Umbilical cord (tissue), 2 donors: ENCODE results near the gene ACIN1. TPM values are rescaled to one million over a fixed set of nuclear protein-coding genes. Genes with fewer than 3 reads are reported as not detected.
"Not testable (repeated sequence)": the region's sequence is repeated elsewhere in the genome, so short reads cannot be mapped to it uniquely, and the experiment has no call there.

Source experiments
- DNase-seq: peaks from one replicate; pipeline ENCODE4 v3.0.0-alpha.2; 2015; ENCODE audit warnings: low spot score
- total RNA-seq: library from RNA; depleted of rRNA; stranded (reverse); fragments of >200 nt; gene quantifications from one replicate; pipeline ENCODE4 v1.2.3, GENCODE V29; 2014; ENCODE audit warnings: low replicate concordance; ENCODE audit not compliant: insufficient read depth

The ACIN1 gene
- total RNA-seq, 1 donor from 2014 or later: 52.5 TPM

DNA sequence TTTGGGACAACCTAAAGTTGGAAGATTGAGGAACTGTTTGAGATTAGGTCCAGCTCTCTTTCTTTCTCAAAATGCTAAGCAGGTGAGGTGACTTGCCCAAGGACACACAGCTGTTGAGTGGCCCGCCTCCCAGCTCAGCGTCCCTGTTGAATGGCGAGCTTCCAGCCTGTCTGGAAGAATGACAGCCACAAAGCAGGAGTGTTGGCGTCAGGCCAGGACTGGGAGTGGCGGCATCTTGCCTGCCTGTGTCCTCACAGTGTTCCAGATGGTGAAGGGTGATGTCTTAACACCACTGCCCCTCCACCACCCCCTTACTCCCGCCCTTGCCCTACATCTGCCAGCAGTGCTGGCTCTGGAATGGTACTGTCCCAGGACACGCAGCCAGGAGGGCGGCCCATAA lies 28.5 kb upstream of the ACIN1 start:
- DNase-seq: no peak

DNA sequence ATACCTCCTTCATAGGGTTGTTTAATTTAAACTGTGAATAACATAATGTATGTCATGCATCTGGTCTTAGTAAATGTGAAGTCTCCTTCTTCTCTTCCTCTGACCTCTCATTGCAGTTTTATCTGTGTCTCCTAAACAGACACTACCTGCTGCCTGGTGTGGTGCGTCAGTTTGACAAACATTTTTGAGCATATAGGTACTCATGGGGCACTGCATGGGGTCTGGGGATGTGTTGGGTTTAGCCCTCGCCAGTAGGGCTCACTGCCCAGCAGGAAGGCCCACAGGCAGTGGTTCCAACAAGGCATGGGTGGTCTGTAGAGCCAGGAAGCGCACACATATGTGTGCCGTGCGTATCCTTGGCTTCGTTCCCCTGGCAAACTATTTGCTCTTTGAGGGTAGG lies 27.1 kb upstream of the ACIN1 start:
- DNase-seq: no peak

DNA sequence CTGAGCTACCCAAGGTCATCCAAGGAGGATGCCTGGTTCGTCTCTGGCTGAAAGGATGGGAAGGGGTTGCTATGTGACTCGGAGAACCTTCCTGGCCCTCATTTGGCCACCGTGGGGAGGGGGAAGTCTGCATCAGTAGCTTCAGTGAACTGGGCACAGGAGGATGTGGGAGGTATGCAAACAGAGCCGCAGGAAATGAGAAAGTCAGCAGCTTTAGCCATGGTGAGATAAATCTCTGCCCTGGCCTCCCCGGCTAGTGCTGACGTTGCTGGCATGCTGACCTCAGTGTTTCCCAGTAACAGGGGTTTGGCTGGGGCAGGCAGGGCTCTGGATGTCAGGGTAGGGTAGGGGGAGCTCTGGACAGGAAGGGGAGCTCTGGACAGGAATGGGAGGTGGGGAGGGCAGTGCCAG lies 26.4 kb upstream of the ACIN1 start:
- DNase-seq: peak; percentile 75

DNA sequence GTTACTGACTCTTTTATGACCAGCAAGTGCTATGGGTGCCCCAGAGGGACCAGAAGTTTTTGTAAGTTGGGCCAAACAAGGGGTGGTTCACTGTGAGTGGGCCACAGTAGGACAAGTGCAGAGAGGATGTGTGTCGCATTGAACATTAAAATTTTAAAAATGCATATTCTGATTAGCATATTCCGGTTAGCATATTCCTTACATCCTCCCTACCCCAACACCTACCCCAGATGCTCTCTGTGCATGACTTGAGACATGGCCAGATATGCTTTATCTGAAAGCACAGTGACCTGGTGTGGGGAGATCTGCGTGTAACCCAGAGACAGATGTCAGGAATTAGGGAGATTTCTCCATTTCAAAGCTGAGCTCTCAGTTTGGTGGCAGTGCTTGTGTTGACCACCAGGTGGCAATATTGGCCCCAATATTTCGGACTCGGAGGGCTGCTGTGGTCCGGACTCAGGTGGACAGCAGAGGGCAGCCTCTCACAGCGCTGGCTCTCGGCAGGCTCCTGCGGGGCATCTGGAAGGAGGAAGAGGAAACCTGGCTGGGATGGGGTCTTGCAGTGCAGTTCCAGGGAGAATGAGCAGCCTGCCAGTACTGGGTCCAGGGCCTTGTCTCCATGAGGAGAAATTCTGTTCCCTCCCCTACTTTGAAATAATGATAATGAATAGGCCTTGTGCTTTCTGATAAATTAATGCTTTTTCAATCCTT lies 25.8 kb upstream of the ACIN1 start:
- peak; percentile 92 for DNase-seq

DNA sequence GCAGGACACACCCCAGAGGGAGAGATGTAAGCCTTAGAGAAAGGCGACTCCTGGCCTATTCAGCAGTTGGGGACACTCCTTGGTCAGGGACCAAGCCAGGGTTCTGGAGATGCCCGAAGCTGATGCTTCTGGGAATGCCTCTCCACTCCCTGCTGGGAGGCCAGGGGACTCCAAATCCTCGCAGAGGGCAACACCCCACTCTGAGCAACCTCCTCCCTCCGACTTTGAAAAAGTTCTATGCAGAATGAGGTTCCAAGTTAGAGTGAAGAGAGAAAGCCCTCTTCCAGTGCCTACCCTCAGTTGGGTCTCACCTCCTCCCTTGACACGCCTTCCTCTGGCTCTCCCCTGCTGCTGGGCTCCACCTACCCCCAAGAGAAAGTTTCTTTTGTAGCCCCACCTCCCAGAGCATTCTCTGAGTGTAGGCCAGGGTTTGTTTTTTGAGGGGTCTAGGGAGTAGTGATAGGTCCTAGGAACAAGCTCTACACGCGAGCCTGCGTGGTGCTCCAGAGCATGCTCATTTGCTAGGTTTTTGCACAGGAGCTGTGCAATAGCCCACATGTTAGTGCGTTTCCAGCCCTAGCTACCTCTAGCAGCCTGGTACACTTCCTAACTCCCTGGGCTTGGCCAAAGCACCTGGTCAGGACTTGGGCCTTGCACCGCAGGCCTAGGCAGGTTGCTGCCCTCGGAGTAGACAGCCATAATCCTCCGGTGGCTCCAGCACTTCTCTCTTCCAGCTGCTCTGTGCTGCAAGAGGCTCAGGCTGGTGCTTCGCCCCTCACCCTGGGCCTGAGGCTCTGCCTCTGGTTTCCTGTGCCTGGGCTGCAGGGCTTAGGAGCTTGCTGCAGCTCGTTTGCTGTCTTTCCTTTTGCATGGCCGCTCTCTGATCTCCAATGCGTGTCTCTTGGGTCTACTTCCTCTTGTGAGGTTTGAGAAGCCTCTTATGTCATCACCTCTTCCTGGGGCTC lies 24.7 kb upstream of the ACIN1 start:
- no peak for DNase-seq

DNA sequence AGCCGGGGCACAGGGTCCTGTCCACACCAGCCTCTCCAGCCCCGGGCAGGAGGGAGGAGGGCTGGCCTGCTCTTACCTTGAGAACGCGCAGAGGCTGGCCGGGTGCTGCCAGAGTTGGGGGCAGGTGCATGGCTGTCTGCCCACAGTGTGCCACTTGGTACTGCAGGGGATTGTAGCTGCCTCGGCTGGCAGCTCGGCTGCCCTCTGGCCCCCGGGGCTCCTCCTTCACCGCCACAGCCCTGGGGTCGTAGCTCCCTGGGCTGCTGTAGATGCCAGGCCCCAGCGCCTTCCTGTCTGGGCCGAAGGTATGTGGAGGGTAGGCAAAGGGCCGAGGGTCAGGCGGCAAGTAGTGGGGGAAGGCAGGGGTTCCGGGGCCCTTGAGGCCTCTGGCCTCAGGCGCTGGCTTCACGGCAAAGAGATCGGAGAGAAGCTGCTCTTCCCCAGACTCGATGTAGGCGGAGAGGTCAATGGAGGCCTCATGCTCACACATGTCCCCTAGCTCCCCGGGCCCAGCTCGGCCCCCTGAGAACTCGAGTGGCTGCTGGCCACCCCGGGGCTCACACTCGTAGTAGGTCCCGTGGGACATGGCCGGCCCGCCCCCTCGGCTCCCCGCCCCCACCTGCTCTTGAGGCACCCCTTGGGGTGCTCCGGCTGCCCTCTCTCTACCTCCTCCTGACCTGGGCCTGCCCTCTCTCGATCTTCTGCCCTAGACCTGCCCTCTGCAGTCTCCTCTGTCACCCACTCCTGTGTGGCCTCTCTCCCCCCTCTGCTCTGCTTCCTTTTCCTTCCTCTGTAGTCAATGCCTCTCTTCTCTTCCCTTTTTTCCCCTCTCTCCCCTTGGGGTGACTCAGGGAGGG lies 23.8 kb upstream of the ACIN1 start, which contains the start of gene CEBPE:
Gene CEBPE, minus strand, starts transcription at position 750 of the 857 bp plus-strand sequence. Its CDS starts 164 bp downstream, at position 586.
- DNase-seq: no peak

DNA sequence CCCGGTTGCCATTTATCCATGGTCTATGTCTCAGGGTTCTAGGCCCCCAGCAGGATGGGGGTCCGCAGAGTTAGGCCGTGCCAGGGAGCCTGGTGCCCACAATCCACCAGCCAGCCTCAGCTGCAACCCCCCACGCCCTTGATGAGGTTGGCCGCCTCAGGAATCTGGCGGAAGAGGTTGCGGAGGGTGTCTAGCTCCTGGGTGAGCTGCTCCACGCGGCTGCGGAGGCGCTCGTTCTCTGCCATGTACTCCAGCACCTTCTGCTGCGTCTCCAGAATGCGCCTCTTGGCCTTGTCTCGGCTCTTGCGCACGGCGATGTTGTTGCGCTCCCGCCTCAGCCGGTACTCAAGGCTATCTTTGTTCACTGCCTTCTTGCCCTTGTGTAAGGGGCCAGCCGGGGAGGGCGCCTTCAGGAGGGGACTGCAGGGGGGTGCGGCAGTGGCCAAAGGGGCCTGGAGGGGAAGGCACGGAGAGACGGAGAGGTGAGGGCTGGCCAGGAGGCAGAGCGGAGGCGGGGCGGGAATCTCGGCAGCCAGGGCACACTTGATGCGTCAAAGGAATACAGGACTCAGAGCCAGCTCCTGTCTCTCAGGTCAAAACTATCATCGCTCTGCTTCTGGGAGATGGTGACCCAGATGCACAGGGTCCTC lies 22.6 kb upstream of the ACIN1 start:
- DNase-seq: no peak

DNA sequence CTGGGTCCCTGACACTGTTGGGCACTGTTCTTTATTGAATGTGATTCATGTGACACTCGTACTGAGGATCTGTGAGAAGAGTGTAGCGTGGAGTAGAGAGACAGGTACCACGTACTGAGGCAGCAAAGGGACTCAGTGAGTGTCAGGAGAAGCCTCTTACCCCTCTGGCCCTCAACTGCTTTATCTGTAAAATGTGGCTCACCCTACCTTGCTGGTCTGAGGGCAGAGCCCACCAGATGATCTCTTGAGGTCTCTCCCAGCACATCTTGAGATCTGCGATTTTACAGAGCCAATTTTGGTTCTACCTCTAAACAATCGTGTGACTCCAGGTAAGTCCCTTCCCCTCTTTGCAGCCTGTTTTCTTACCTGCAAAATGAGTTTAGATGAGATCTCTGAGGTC lies 21.0 kb upstream of the ACIN1 start:
- no peak for DNase-seq

DNA sequence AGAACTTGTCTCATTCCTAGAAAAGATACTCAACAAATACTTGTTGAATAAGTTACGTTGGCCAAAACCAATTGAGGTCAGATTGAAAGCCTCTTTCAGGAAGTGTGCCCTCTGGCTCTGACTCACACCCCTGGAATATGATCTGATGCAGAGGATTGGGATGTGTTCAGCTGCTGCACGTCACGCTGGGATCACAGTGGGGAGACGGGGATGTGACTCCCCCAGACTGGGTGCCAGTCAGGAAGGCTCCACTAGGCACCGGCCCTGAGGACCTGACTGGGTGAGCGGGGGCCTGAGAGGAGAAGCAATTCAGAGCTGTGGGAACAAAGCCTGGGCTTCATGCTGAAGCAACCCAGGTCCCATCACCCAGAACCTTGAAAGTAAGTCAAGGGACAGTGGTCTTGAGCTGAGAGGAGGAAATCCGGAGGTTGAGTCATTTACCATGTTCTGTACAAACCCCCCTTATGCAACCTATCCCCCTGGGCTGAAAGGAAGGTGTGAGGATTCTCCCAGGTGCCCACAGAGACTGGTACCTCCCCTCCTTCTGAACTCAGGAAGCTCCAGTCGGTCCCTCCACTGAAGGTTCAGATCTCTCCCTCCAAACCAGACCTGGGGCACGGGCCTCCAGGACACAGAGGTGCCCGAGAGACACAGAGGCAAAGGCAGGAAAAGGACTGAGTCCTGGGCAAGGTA lies 20.2 kb upstream of the ACIN1 start:
- DNase-seq: peak; percentile 49

DNA sequence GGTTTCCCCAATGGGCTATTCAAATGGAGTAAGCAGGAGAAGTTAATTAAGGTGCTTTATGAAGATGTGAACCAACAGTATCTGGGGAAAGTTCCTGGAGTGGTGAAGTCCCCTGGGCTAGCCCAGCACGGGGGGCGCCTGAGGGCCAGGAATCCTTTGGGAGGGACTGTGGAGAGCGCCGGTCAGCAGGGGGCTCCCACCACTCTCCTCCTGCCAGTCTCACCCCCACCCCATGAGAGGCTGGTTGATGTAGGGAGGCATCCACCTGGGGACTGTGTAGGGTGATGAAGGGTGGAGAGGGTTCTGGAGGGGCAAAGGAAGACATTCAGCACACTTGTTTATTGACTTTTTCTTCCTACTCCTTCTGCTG lies 19.7 kb upstream of the ACIN1 start:
- DNase-seq: no peak

DNA sequence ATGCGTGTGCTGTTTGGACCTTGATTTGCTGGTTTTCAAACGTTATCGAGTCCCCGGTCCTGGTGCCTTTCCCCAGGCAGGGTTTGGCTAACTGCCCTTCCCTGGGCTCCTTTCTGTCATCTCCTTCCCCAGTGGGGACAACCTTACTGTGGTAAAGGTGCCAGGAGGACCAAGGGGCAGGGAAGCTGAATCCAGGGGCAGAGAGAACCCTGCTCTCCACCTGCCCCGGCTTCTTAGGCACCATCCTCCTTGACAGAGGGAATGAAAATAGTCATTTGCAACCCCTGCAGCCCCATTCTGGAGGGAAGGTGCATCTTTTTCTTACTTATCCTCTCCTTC lies 19.2 kb upstream of the ACIN1 start:
- DNase-seq: no peak

DNA sequence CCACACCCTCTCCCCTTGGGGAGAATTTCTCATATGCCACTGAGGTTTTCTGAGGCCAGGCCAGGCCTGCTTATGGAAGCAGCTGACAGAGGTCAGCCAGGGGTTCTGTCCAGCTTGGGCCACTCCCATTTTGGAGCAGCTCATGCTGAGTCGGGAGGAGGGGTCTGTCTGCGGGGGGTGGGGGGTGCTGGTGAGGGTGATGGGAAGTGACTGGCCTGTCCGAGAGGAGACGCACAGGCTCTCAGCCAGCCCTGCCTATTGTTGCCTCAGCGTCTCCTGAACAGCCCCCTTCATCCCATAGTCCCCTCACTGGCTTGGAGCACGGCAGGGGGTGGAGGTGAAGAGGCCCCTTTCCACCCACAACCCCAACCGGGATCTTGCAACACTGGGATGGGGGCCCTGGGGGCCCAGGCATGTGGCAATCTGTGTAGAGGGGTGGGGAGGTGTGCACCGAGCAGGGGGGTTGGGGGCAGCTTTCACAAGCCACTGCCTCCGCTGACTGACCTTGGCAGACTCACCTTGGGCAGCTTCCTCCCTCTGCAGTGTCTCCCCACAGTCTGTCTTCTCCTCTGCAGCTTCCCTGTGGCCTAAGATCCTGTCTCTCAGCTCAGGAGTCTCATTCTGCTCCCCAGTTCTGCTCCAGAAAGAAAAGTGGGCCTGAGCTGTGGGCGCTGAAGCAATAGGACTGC lies 18.6 kb upstream of the ACIN1 start:
- DNase-seq: peak; percentile 26

DNA sequence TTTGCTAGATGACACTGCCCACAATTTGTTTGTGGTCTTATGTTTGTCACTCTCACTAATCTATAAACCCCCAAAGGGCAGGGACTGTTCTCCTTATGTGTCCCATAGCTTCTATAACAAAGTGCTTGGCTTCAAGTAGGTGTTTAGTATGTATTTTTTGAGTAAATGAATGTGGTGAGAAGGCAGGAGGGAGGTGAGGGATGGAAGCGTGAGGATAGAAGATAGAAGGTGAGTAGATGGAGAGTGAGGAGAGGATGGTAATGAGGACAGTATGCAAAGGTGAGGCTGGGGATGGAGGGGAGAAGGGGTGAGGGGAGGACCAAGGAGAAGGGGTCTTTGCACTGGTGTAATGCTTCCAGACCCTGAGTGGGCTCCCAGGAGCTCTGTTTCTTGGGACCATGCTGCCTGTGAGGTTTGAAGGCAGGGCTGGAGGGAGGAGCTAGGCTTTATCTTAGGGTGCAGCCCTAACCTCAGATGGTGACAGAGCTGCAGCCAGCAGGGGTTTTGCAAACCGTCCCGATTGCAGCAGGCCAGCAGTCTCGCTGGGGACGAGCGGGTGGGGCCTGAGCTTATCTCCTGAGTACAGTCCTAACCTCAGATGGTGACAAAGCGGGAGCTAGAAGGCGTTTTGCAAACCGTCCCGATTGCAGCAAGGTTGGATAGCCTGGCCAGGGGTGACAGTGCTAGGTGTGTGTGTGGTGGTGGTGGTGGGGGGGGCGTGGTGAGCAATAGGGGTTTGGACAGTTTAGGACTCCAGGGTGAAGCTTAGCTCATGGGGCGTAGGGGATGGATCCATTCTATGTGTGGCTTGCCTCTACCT lies 17.6 kb upstream of the ACIN1 start:
- no peak for DNase-seq

DNA sequence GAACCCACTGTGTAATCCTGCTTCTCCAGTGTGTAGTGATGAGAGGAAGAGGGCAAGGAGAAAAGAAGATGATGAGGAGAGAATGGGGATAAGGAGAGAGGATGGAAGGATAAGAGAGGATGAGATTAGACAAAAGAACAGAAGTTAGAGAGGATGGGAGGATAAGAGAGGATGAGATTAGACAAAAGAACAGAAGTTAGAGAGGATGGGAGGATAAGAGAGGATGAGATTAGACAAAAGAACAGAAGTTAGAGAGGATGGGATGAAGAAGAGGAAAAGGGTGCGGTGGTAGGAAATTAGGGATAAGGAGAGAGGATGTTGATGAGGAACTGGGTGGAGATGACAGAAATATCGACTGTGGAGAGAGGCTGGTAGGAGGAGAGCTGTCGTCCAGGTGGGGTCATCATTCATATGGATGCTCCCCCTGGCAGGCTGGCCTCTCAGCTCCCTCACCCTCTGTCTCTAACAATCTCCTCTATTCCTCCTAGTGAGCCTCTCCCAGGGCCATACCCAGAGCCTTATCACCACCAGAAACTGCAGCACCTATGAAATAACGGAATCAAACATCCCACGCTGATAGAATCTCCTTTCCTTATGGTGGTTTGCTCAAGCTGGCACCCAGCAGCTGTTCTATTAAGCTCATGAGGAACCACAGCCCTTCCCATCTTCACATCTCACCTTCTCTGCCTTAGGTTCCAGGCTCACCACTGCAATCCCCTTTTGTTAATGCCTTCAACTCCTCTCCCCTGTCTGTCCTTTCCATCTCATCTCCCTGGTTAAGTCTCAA lies 15.8 kb upstream of the ACIN1 start:
- no peak for DNase-seq

DNA sequence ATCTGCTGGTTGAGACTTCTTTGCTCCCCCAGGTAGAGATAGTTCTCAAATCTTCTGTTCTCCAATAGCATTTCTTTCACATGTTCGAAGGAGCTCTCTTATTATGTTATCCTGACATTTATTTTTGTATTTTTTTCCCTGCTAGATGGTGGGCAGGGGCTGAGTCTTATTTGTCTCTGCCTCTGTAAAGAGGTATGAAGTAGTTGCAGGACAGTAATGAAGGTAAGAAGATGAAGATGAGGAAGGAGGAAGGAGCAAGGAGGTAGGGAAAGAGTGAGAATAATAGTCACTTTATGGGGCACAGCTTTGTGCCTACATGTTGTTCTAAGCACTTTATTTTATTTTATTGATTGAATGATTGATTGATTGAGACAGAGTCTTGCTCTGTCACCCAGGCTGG lies 14.8 kb upstream of the ACIN1 start:
- DNase-seq: no peak

DNA sequence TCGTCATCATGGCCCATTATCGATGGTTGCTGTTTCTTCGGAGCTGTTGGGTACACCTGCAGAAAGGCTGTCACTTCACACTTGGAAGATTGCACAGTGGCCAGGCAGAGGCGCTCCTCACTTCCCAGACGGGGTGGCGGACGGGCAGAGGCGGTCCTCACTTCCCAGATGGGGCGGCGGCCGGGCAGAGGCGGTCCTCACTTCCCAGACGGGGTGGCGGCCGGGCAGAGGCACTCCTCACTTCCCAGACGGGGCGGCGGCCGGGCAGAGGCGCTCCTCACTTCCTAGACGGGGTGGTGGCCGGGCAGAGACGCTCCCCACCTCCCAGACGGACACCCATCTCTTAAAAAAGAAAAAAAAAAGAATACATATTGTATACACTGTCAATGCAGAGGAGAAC lies 13.2 kb upstream of the ACIN1 start:
- not testable (repeated sequence) for DNase-seq

DNA sequence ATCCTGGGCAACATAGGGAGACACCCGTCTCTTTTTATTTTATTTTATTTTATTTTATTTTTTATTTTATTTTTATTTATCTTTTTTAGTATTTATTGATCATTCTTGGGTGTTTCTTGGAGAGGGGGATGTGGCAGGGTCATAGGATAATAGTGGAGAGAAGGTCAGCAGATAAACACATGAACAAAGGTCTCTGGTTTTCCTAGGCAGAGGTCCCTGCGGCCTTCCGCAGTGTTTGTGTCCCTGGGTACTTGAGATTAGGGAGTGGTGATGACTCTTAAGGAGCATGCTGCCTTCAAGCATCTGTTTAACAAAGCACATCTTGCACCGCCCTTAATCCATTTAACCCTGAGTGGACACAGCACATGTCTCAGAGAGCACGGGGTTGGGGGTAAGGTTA lies 12.7 kb upstream of the ACIN1 start:
- not testable (repeated sequence) for DNase-seq

DNA sequence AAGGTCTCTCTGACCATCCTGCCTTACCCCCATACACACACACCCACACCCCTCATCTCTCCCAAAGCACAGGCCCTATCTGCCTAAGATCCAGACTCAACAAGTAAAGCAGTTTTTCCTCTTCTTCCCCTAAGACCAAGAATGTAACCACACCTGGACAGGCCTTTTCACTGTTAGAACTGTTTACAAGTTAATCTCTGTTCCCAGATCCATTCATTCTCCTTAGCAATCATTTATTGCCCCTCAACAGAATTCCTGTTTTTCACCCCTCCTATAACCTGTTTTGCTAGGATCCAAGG lies 11.8 kb upstream of the ACIN1 start:
- no peak for DNase-seq

DNA sequence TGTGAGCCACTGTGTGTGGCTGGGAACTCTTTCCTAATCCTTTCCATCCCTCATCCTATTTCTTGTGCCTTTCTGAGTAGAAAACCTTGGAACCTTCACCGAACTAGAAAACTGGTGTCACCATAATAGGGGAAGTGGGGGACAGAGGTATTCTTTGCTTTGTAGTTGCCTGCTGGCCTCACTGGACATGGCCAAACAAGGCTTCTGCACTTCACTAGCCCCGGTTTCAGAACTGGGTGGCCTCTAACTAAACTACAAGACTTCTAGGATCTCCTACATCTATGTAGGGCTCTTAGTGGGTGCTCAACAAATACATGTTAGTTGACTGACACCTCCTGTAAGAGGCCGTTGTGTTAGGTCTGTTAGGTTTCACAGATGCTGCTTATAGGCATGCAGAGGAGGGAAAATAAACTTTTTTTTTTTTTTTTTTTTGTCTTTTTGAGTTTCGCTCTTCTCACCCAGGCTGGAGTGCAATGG lies 10.4 kb upstream of the ACIN1 start:
- DNase-seq: no peak
